ENCODE measurements around the gene ALX4. TPM values are rescaled to one million over a fixed set of nuclear protein-coding genes. Genes with fewer than 3 reads are reported as not detected.

ALX4 gene
- total RNA-seq, 4 donors from 2014 or later = 0.21 to 1.1 (median 0.34) TPM; not detected in 1

DNA sequence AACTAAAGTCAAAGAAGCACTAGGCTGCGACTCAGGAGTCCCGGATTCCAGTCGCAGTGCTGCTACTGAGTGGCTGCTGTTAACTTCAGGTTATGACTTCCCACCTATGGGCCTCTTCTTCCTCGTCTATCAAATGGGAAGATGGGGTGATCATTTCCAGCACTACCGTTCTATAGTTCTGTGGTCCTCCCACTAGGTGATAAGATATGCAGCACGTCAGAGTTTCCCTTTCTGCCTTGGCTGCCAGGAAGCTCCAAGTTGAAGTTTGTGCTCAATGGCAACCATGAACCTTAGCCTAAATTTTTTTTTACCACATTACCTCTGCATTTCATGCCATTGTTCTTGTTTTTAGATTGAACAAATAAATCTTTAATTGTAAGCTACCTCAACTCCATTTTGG lies 38.7 kb downstream of the ALX4 start:
- Histone ChIP-seq H3K27ac (no peak overlapping the region), H3K27me3 (peaks cover 3% of the 10 kb centered on the region), H3K9me3 (no peaks in the 10 kb centered on the region), H3K36me3 (no peaks in the 10 kb centered on the region), H3K4me3 (no peak overlapping the region), H3K4me1 (no peaks in the 10 kb centered on the region)
- TF ChIP-seq, protein P1, sequence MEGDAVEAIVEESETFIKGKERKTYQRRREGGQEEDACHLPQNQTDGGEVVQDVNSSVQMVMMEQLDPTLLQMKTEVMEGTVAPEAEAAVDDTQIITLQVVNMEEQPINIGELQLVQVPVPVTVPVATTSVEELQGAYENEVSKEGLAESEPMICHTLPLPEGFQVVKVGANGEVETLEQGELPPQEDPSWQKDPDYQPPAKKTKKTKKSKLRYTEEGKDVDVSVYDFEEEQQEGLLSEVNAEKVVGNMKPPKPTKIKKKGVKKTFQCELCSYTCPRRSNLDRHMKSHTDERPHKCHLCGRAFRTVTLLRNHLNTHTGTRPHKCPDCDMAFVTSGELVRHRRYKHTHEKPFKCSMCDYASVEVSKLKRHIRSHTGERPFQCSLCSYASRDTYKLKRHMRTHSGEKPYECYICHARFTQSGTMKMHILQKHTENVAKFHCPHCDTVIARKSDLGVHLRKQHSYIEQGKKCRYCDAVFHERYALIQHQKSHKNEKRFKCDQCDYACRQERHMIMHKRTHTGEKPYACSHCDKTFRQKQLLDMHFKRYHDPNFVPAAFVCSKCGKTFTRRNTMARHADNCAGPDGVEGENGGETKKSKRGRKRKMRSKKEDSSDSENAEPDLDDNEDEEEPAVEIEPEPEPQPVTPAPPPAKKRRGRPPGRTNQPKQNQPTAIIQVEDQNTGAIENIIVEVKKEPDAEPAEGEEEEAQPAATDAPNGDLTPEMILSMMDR (IDR thresholded peaks at IDR 0.05) = no peak
- no peak for TF ChIP-seq POLR2A (IDR thresholded peaks at IDR 0.05)
- TF ChIP-seq POLR2AphosphoS5 (IDR thresholded peaks at IDR 0.05) = no peak
- TF ChIP-seq EP300 (IDR thresholded peaks at IDR 0.05) = no peak
- WGBS = 91% methylated on average over 6 of the region's 6 CpGs
- DNase-seq (ENCODE audit: low spot score in 2 of 2) = peak in 1 of 2 donors; percentile 6

DNA sequence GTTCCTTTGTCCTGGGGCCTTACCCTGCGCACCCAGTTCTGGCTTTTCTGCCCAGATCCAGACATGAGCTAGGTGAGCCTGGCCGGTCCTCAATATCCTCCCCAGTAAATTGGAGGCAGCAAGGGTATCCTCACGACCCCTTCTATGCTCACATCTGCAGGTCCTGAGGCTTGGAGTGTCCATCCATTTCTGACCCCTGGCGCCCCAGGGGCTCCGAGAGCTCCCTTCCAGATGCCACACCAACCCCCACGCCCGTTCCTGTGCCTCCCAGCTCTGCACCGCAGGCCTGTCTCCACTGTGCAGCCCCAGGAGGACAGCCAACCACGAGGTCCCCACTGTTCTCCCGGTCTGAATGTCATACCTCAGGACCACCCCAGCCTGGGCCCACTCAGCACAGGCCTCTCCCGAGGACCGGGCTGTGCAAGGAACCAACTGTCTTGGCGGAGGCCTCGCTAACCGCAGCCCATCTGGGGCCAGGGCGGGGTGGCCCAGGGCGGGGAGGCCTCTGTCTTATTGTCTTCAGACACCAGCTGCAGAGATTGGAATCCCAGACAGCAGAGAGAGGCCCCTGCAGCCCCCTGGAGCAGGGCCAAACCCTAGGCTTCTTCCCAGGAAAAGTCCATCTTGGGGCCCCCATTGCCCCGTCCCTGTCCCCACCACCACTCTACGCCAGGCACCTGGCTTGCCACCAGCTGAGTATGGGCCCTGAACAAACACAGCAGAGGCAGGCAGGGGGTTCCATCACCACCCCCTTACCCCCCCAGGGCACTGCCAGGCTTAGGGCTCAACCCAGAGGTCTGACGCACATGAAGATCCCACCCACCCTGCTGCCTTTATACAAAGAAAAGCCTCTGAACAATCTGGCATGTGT lies 39.3 kb downstream of the ALX4 start:
- TF ChIP-seq POLR2AphosphoS5 (IDR thresholded peaks at IDR 0.05) (no peak), POLR2A (IDR thresholded peaks at IDR 0.05) (no peak), EP300 (IDR thresholded peaks at IDR 0.05) (no peak)
- TF ChIP-seq, protein P1 (IDR thresholded peaks at IDR 0.05) = no peak
- Histone ChIP-seq H3K27me3 (peaks cover 3% of the 10 kb centered on the region), H3K4me3 (no peak overlapping the region), H3K27ac (no peak overlapping the region), H3K36me3 (no peaks in the 10 kb centered on the region), H3K9me3 (no peaks in the 10 kb centered on the region), H3K4me1 (no peaks in the 10 kb centered on the region)
- DNase-seq (ENCODE audit: low spot score in 2 of 2) = peak in 1 of 2 donors; percentile 77
- WGBS = 75% methylated on average over 19 of the region's 20 CpGs

DNA sequence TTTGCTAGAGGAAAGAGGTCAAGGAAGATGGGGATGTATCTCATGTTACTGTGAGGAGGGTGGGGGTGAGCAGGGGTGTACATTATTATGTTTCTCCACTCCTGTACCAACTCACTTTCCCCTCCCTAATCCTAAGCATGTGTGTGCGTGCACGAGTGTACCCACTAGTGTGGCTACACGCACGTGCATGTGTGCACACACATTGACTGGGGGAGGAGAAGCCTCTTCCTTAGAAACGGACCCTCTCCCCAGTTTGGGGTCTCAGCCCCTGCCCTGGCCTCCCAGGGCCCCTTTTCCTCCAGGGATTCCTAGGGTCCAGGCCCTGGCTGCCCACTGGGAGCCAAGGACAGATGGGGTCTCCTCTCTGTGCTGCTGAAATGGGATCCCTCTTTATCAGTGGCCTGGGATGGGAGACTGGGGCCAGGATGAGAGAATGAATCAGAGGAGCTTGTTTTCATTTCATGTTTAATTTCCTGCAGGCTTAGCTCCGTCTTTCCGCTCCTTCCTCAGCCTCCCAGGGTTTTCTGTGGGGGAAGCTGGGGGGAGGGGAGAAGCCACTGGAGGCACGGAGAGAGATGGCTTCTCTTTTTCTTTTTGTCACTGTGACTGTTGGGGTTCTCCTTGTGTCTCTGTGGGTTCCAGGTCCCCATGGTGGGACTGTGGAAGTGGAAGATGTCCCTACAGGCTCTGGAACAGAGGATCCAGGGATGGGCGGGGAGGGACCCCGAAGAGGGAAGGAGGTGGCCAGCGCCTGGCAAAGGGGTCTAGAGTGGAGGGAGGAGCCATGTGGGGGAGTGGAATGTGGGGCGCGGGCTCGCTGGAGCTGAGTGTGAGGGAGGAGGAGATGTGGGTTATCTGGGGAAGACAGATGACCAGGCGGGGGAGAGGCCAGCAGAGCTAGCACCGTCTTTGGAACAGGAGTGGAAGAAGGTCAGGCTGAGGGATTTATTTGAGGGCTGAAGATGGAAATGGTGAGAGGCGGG lies 40.3 kb downstream of the ALX4 start:
- WGBS = 72% methylated on average over 17 of the region's 17 CpGs
- TF ChIP-seq POLR2AphosphoS5 (IDR thresholded peaks at IDR 0.05) (no peak), EP300 (IDR thresholded peaks at IDR 0.05) (no peak), POLR2A (IDR thresholded peaks at IDR 0.05) (no peak)
- TF ChIP-seq, protein P1 (IDR thresholded peaks at IDR 0.05) = no peak
- no peaks in the 10 kb centered on the region for H3K9me3 ChIP-seq
- no peaks in the 10 kb centered on the region for H3K36me3 ChIP-seq
- H3K4me1 ChIP-seq = no peaks in the 10 kb centered on the region
- DNase-seq (ENCODE audit: low spot score in 2 of 2) = peak in 1 of 2 donors; percentile 40
- H3K27me3 ChIP-seq = peaks cover 3% of the 10 kb centered on the region
- no peak overlapping the region for H3K4me3 ChIP-seq
- H3K27ac ChIP-seq = no peak overlapping the region

DNA sequence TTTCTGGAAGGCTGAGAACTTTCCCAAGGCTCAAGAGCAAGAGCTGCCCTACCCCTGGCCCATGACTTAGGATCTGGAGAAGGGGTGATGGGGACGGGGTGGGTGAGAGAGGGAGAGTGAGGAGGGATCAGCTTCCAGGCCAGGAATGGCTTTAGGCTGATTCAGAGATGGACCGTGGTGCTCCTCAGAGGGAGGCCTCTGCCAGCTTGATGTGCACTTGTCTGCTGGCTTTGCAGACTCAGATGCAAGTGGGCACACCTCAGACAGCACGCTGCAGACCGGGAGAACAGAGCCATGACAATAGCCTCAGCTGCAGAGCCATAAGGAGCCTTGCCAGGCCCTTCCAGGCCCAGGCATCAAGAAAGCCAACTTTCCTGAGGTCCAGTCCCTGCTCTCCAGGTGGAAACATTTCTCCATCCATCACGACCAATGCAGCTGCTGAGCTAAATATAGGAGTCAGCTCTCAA lies 41.3 kb downstream of the ALX4 start:
- peaks cover 3% of the 10 kb centered on the region for H3K27me3 ChIP-seq
- TF ChIP-seq POLR2AphosphoS5 (IDR thresholded peaks at IDR 0.05) = no peak
- TF ChIP-seq EP300 (IDR thresholded peaks at IDR 0.05) = no peak
- TF ChIP-seq POLR2A (IDR thresholded peaks at IDR 0.05) = no peak
- TF ChIP-seq, protein P1 (IDR thresholded peaks at IDR 0.05) = no peak
- 78% methylated on average over 5 of the region's 5 CpGs for WGBS
- H3K4me1 ChIP-seq = no peaks in the 10 kb centered on the region
- H3K9me3 ChIP-seq = no peaks in the 10 kb centered on the region
- H3K27ac ChIP-seq = no peak overlapping the region
- no peaks in the 10 kb centered on the region for H3K36me3 ChIP-seq
- peak in 1 of 2 donors; percentile 57 for DNase-seq (ENCODE audit: low spot score in 2 of 2)
- no peak overlapping the region for H3K4me3 ChIP-seq

Measured in suprapubic skin (tissue), 4 donors.